HepG2 (cell line): Measurements from ENCODE around the gene DYNLL2. TPM values are rescaled to one million over a fixed set of nuclear protein-coding genes. Genes with fewer than 3 reads are reported as not detected.

Source experiments
- ATAC-seq: fragments of 200-7000 bp; cut with Tn5 transposase; 3 replicates; pipeline ENCODE4 v1.9.1; 2020; ENCODE audit warnings: mild to moderate bottlenecking, moderate library complexity
- BruUV-seq: library from RNA; stranded (reverse); fragments of 400-500 nt; replicated peaks from 2 replicates; lab custom pipeline; 2021; lab: Mats Ljungman, UMichigan
- CTCF ChIA-PET: fragments of 300-600 bp; formaldehyde crosslinking; extraction: SDS; loops from one replicate; lab custom pipeline; 2021; ENCODE audit warnings: low total read pairs, inconsistent platforms, low intra/inter-chr PET ratio; lab: Yijun Ruan, JAX
- POLR2A ChIA-PET: fragments of 350-600 bp; sonication (Branson Sonifier 250); formaldehyde crosslinking; loops from one replicate; lab custom pipeline; 2020; ENCODE audit warnings: antibody characterized with exemption, inconsistent platforms; lab: Yijun Ruan, JAX
- DNase-seq: peaks from one replicate; pipeline ENCODE4 v3.0.0-alpha.2; 2015; ENCODE audit warnings: low spot score
- FAIRE-seq: peaks from 3 replicates; lab custom pipeline; 2011; peaks lifted over from hg19 to GRCh38; lab: Jason Lieb, UNC
- H2AFZ ChIP-seq: one replicate; pipeline ENCODE4 v1.6.1; 2011; ENCODE audit warnings: low read length, inconsistent platforms
- H3K27ac ChIP-seq: fragments of 300-600 bp; 3 replicates; pipeline ENCODE4 v1.8.0; 2011; ENCODE audit warnings: mixed run types, mild to moderate bottlenecking, mixed read lengths, low read length, inconsistent platforms; ENCODE audit not compliant: insufficient read depth; ENCODE audit errors: extremely low read length
- H3K27me3 ChIP-seq, 2 experiments: fragments of 200-600 bp in 1 of 2; 2 replicates in 1 of 2; 3 replicates in 1 of 2; pipeline versions ENCODE4 v1.6.0 to v1.8.0; 2011; ENCODE audit warnings: low read length in 2 of 2, mild to moderate bottlenecking in 2 of 2, moderate library complexity in 2 of 2, inconsistent platforms in 1 of 2; ENCODE audit not compliant: insufficient read depth in 2 of 2, control insufficient read depth in 1 of 2
- H3K36me3 ChIP-seq, 2 experiments: fragments of 200-600 bp in 1 of 2; replicated peaks in 1 of 2; 2 replicates in 1 of 2; 3 replicates in 1 of 2; pipeline versions ENCODE4 v1.5.1 to v1.8.0; 2011; ENCODE audit warnings: low read length in 2 of 2, inconsistent platforms in 1 of 2; ENCODE audit not compliant: insufficient read depth in 2 of 2, control insufficient read depth in 1 of 2
- H3K4me1 ChIP-seq: 2 replicates; pipeline ENCODE4 v1.5.1; 2012; ENCODE audit warnings: low read length, inconsistent platforms; ENCODE audit not compliant: insufficient read depth
- H3K4me2 ChIP-seq: 2 replicates; pipeline ENCODE4 v1.6.0; 2011; ENCODE audit warnings: low read depth, low read length, inconsistent platforms
- H3K4me3 ChIP-seq, 3 experiments: fragments of 200-600 bp in 1 of 3; sonication (generic), shearing (Covaris generic) in 1 of 3; replicated peaks in 1 of 3; 2 replicates each; pipeline ENCODE4 v1.5.1; 2011 to 2016; ENCODE audit warnings: low read length in 3 of 3, inconsistent platforms in 2 of 3, low read depth in 2 of 3, mild to moderate bottlenecking in 2 of 3, control low read depth in 1 of 3, mixed read lengths in 1 of 3; ENCODE audit not compliant: insufficient read depth in 1 of 3
- H3K79me2 ChIP-seq: one replicate; pipeline ENCODE4 v1.6.1; 2011; ENCODE audit warnings: low read length, inconsistent platforms; ENCODE audit not compliant: insufficient read depth
- H3K9ac ChIP-seq: 2 replicates; pipeline ENCODE4 v1.6.0; 2011; ENCODE audit warnings: mild to moderate bottlenecking, low read depth, low read length, inconsistent platforms; ENCODE audit not compliant: insufficient read depth
- H3K9me3 ChIP-seq: 2 replicates; pipeline ENCODE4 v1.5.1; 2012; ENCODE audit warnings: mild to moderate bottlenecking, low read length
- H4K20me1 ChIP-seq: 2 replicates; pipeline ENCODE4 v1.6.0; 2011; ENCODE audit warnings: inconsistent platforms, mild to moderate bottlenecking, low read length, moderate library complexity; ENCODE audit not compliant: insufficient read depth
- AHDC1 ChIP-seq: sonication (generic); formaldehyde crosslinking; IDR thresholded peaks from 2 replicates; pipeline ENCODE4 v1.5.1; 2020; ENCODE audit warnings: mild to moderate bottlenecking, missing genetic modification reagents, borderline replicate concordance
- ATF7 ChIP-seq, 2 experiments: fragments of 450-650 bp in 1 of 2; sonication (generic) in 1 of 2; formaldehyde crosslinking in 1 of 2; IDR thresholded peaks; 2 replicates each; pipeline versions ENCODE4 v1.4.0 to v1.6.1; 2016 to 2020; ENCODE audit warnings: antibody characterized with exemption in 1 of 2, mild to moderate bottlenecking in 1 of 2, missing genetic modification reagents in 1 of 2
- CREB1 ChIP-seq, 2 experiments: fragments of 450-650 bp in 1 of 2; IDR thresholded peaks; 2 replicates each; pipeline ENCODE4 v1.6.1; 2016 to 2017; ENCODE audit warnings: control low read depth in 1 of 2, mild to moderate bottlenecking in 1 of 2, missing compliant biosample characterization in 1 of 2, missing genetic modification characterization in 1 of 2
- ZNF317 ChIP-seq: sonication (generic); formaldehyde crosslinking; IDR thresholded peaks from 2 replicates; pipeline ENCODE4 v1.5.0; 2020; ENCODE audit warnings: mild to moderate bottlenecking, missing genetic modification reagents
- ZNF749 ChIP-seq: sonication (generic); formaldehyde crosslinking; IDR thresholded peaks from 2 replicates; pipeline ENCODE4 v1.8.0; 2022; ENCODE audit warnings: mild to moderate bottlenecking, missing genetic modification reagents, moderate library complexity, borderline replicate concordance
- WGBS: methylation state at CpG from one replicate; pipeline ENCODE4 v1.1.6; 2017; ENCODE audit warnings: low lambda C conversion rate; 5-methylcytosine and 5-hydroxymethylcytosine counted together
- in situ Hi-C: cut with HindIII; loops from 2 replicates; pipeline ENCODE4 v1.10.0; 2017; ENCODE audit warnings: low pct_unique_long_range_greater_than_20kb; ENCODE audit not compliant: extremely low pct_ligation_motif_present
- intact Hi-C: fragments of 100-400 bp; cut with micrococcal nuclease; formaldehyde crosslinking; loops from one replicate; pipeline ENCODE4 v1.10.0; 2022; ENCODE audit not compliant: unreplicated experiment
- polyA plus RNA-seq, 8 experiments: library from polyadenylated mRNA; depleted of rRNA in 3 of 8; stranded (reverse) in 7 of 8; unstranded in 1 of 8; fragments of >200 nt; fragmentation: Illumina TruSeq in 4 of 8; extraction: Trizol in 4 of 8; gene quantifications; 2 replicates each; pipeline versions ENCODE4 v1.2.1 to v1.2.3, GENCODE V29; 2011 to 2016; ENCODE audit warnings: low read depth in 4 of 8, missing spikeins in 1 of 8, mixed read lengths in 1 of 8; ENCODE audit not compliant: insufficient read depth in 1 of 8
- total RNA-seq, 5 experiments: library from RNA; depleted of rRNA; stranded (reverse); fragments of >200 nt; fragmentation: Illumina TruSeq; extraction: Trizol; gene quantifications; 2 replicates each; pipeline ENCODE4 v1.2.3, GENCODE V29; 2016; ENCODE audit warnings: low read depth in 1 of 5

The DYNLL2 gene
- total and polyA plus RNA-seq, 2 of the 13 experiments (the other 11 are each of a cell fraction or from before 2014, with no cell fraction given), result 9.5 to 29.0 TPM

- ChIA-PET CTCF (no interaction called here), POLR2A (no interaction called here)
- WGBS, result 39% methylated on average over 1 of the region's 1 CpG
Measured at GRCh38 chr17:58105093-58105492, 21.9 kb downstream of the DYNLL2 start.

GRCh38 chr17:58107306-58107705, 24.1 kb downstream of the DYNLL2 start:
- Histone ChIP-seq H3K27ac (no peak overlapping the region), H3K9me3 (no peaks in the 10 kb centered on the region), H3K4me2 (no peak overlapping the region), H3K4me1 (no peaks in the 10 kb centered on the region), H3K36me3 (no peaks in the 10 kb centered on the region), H3K27me3 (peaks cover 0 to 4% of the 10 kb centered on the region in 2 experiments; a peak in 3 of 5 replicates), H3K4me3 (no peak overlapping the region), H4K20me1 (no peaks in the 10 kb centered on the region), H3K9ac (no peak overlapping the region), H2AFZ (no peak overlapping the region), H3K79me2 (no peaks in the 10 kb centered on the region)
- ATAC-seq (no peak), DNase-seq (no peak), FAIRE-seq (no peak)
- BruUV-seq, result no TSS peak
- CTCF ChIA-PET, result no interaction called here
- TF ChIP-seq AHDC1 (CRISPR knock-in tag) (no peak), ZNF317 (CRISPR knock-in tag) (peak; percentile 69; the same call in 1 of the 2 replicates)
- POLR2A ChIA-PET, result no interaction called here
- 2% methylated on average over 1 of the region's 1 CpG for WGBS
- intact Hi-C loops (no loop called here), in situ Hi-C loops (no loop called here)

More at GRCh38 chr17:58105093-58105492, 21.9 kb downstream of the DYNLL2 start:
- in situ Hi-C loops (no loop called here), intact Hi-C loops (no loop called here)
- no peak overlapping the region for H2AFZ ChIP-seq
- no peaks in the 10 kb centered on the region for H4K20me1 ChIP-seq
- peak; percentile 78 for TF ChIP-seq CREB1 (IDR thresholded peaks at IDR 0.05)
- no peak for TF ChIP-seq CREB1 (CRISPR knock-in tag; IDR thresholded peaks at IDR 0.05)
- TF ChIP-seq ZNF749 (CRISPR knock-in tag), result no peak
- peak; percentile 85 for TF ChIP-seq ATF7 (IDR thresholded peaks at IDR 0.05)
- no peak for TF ChIP-seq ATF7 (CRISPR knock-in tag; IDR thresholded peaks at IDR 0.05)
- H3K27me3 ChIP-seq, result no peaks in the 10 kb centered on the region; a peak in 1 of 5 replicates
- H3K27ac ChIP-seq, result no peak overlapping the region
- FAIRE-seq, result no peak
- no peaks in the 10 kb centered on the region for H3K36me3 ChIP-seq
- H3K4me2 ChIP-seq, result no peak overlapping the region
- ATAC-seq, result no peak
- BruUV-seq, result no TSS peak
- H3K9ac ChIP-seq, result no peak overlapping the region
- H3K79me2 ChIP-seq, result no peaks in the 10 kb centered on the region
- DNase-seq, result no peak
- H3K9me3 ChIP-seq, result no peaks in the 10 kb centered on the region
- H3K4me1 ChIP-seq, result no peaks in the 10 kb centered on the region
- H3K4me3 ChIP-seq, result no peak overlapping the region
